Measurements from ENCODE around the gene SEMA6D.
A peak's percentile ranks its signal among the peaks of the same experiment; 100 is the strongest.

The SEMA6D gene

GRCh38 chr15:47716516-47716915 is 789 bp upstream of the SEMA6D start:
- no peaks in the 10 kb centered on the region for H3K9me3 ChIP-seq (ENCODE audit: control insufficient read depth, insufficient read depth, low read length)
- no peaks in the 10 kb centered on the region for H3K36me3 ChIP-seq (ENCODE audit: control insufficient read depth, insufficient read depth, low read length)
- no CpG with 5 or more reads among the region's 2 CpGs for WGBS (ENCODE audit: insufficient coverage, insufficient read length)
- no peak overlapping the region for H3K4me3 ChIP-seq (ENCODE audit: low read length)
- no peak for DNase-seq (ENCODE audit: low read depth, low spot score)
- no peak overlapping the region for H3K27ac ChIP-seq (ENCODE audit: low read length)
- H3K27me3 ChIP-seq (ENCODE audit: control insufficient read depth, insufficient read depth, low read length), result peaks cover 9% of the 10 kb centered on the region; the same call in 1 of the 2 replicates
- H3K4me1 ChIP-seq (ENCODE audit: control insufficient read depth, insufficient read depth, low read length), result no peaks in the 10 kb centered on the region

GRCh38 chr15:47718497-47719437 is 1.5 kb downstream of the SEMA6D start:
- DNase-seq (ENCODE audit: low read depth, low spot score), result no peak
- Histone ChIP-seq H3K9me3 (ENCODE audit: control insufficient read depth, insufficient read depth, low read length) (no peaks in the 10 kb centered on the region), H3K27me3 (ENCODE audit: control insufficient read depth, insufficient read depth, low read length) (peaks cover 9% of the 10 kb centered on the region; the same call in 1 of the 2 replicates), H3K4me1 (ENCODE audit: control insufficient read depth, insufficient read depth, low read length) (no peaks in the 10 kb centered on the region), H3K27ac (ENCODE audit: low read length) (no peak overlapping the region), H3K36me3 (ENCODE audit: control insufficient read depth, insufficient read depth, low read length) (no peaks in the 10 kb centered on the region), H3K4me3 (ENCODE audit: low read length) (peak overlapping the region; percentile 37; the same call in 1 of the 2 replicates)
- WGBS (ENCODE audit: insufficient coverage, insufficient read length), result no CpG with 5 or more reads among the region's 48 CpGs

GRCh38 chr15:47719730-47720129 is 2.4 kb downstream of the SEMA6D start:
- H3K27ac ChIP-seq (ENCODE audit: low read length), result no peak overlapping the region
- H3K27me3 ChIP-seq (ENCODE audit: control insufficient read depth, insufficient read depth, low read length), result peaks cover 9% of the 10 kb centered on the region; the same call in 1 of the 2 replicates
- no peaks in the 10 kb centered on the region for H3K9me3 ChIP-seq (ENCODE audit: control insufficient read depth, insufficient read depth, low read length)
- H3K4me1 ChIP-seq (ENCODE audit: control insufficient read depth, insufficient read depth, low read length), result no peaks in the 10 kb centered on the region; the same call in 1 of the 2 replicates
- no peaks in the 10 kb centered on the region for H3K36me3 ChIP-seq (ENCODE audit: control insufficient read depth, insufficient read depth, low read length)
- no peak overlapping the region for H3K4me3 ChIP-seq (ENCODE audit: low read length)
- no peak for DNase-seq (ENCODE audit: low read depth, low spot score)

GRCh38 chr15:47720555-47720954 is 3.2 kb downstream of the SEMA6D start:
- H3K4me1 ChIP-seq (ENCODE audit: control insufficient read depth, insufficient read depth, low read length), result no peaks in the 10 kb centered on the region; the same call in 1 of the 2 replicates
- H3K4me3 ChIP-seq (ENCODE audit: low read length), result no peak overlapping the region
- no peak for DNase-seq (ENCODE audit: low read depth, low spot score)
- H3K36me3 ChIP-seq (ENCODE audit: control insufficient read depth, insufficient read depth, low read length), result no peaks in the 10 kb centered on the region
- H3K9me3 ChIP-seq (ENCODE audit: control insufficient read depth, insufficient read depth, low read length), result no peaks in the 10 kb centered on the region
- H3K27ac ChIP-seq (ENCODE audit: low read length), result no peak overlapping the region
- WGBS (ENCODE audit: insufficient coverage, insufficient read length), result no CpG with 5 or more reads among the region's 4 CpGs
- H3K27me3 ChIP-seq (ENCODE audit: control insufficient read depth, insufficient read depth, low read length), result peaks cover 9% of the 10 kb centered on the region; the same call in 1 of the 2 replicates

GRCh38 chr15:47721676-47722075 is 4.4 kb downstream of the SEMA6D start:
- no peaks in the 10 kb centered on the region; the same call in 1 of the 2 replicates for H3K4me1 ChIP-seq (ENCODE audit: control insufficient read depth, insufficient read depth, low read length)
- DNase-seq (ENCODE audit: low read depth, low spot score), result no peak
- H3K4me3 ChIP-seq (ENCODE audit: low read length), result no peak overlapping the region
- peaks cover 9% of the 10 kb centered on the region; the same call in 1 of the 2 replicates for H3K27me3 ChIP-seq (ENCODE audit: control insufficient read depth, insufficient read depth, low read length)
- no peak overlapping the region for H3K27ac ChIP-seq (ENCODE audit: low read length)
- no peaks in the 10 kb centered on the region for H3K9me3 ChIP-seq (ENCODE audit: control insufficient read depth, insufficient read depth, low read length)
- no peaks in the 10 kb centered on the region for H3K36me3 ChIP-seq (ENCODE audit: control insufficient read depth, insufficient read depth, low read length)
- WGBS (ENCODE audit: insufficient coverage, insufficient read length), result no CpG with 5 or more reads among the region's 4 CpGs

GRCh38 chr15:47724346-47724745 is 7.0 kb downstream of the SEMA6D start:
- Histone ChIP-seq H3K4me1 (ENCODE audit: control insufficient read depth, insufficient read depth, low read length) (no peaks in the 10 kb centered on the region; the same call in 1 of the 2 replicates), H3K36me3 (ENCODE audit: control insufficient read depth, insufficient read depth, low read length) (no peaks in the 10 kb centered on the region), H3K4me3 (ENCODE audit: low read length) (no peak overlapping the region), H3K27me3 (ENCODE audit: control insufficient read depth, insufficient read depth, low read length) (peaks cover under 1% of the 10 kb centered on the region; the same call in 1 of the 2 replicates), H3K27ac (ENCODE audit: low read length) (no peak overlapping the region), H3K9me3 (ENCODE audit: control insufficient read depth, insufficient read depth, low read length) (no peaks in the 10 kb centered on the region)
- DNase-seq (ENCODE audit: low read depth, low spot score), result no peak
- WGBS (ENCODE audit: insufficient coverage, insufficient read length), result no CpG with 5 or more reads among the region's 2 CpGs

GRCh38 chr15:47725051-47725450 is 7.7 kb downstream of the SEMA6D start:
- no peak for DNase-seq (ENCODE audit: low read depth, low spot score)
- H3K36me3 ChIP-seq (ENCODE audit: control insufficient read depth, insufficient read depth, low read length), result no peaks in the 10 kb centered on the region
- 100% methylated on average over 2 of the region's 4 CpGs for whole genome bisulfite sequencing (ENCODE audit: insufficient coverage, insufficient read length)

GRCh38 chr15:47725906-47726305 is 8.6 kb downstream of the SEMA6D start:
- Histone ChIP-seq H3K9me3 (ENCODE audit: control insufficient read depth, insufficient read depth, low read length) (no peaks in the 10 kb centered on the region), H3K4me1 (ENCODE audit: control insufficient read depth, insufficient read depth, low read length) (no peaks in the 10 kb centered on the region; the same call in 1 of the 2 replicates), H3K4me3 (ENCODE audit: low read length) (no peak overlapping the region), H3K36me3 (ENCODE audit: control insufficient read depth, insufficient read depth, low read length) (no peaks in the 10 kb centered on the region), H3K27me3 (ENCODE audit: control insufficient read depth, insufficient read depth, low read length) (no peaks in the 10 kb centered on the region), H3K27ac (ENCODE audit: low read length) (no peak overlapping the region)
- no peak for DNase-seq (ENCODE audit: low read depth, low spot score)
- no CpG with 5 or more reads among the region's 6 CpGs for WGBS (ENCODE audit: insufficient coverage, insufficient read length)

More at GRCh38 chr15:47725051-47725450, 7.7 kb downstream of the SEMA6D start:
- H3K4me3 ChIP-seq (ENCODE audit: low read length), result no peak overlapping the region
- H3K9me3 ChIP-seq (ENCODE audit: control insufficient read depth, insufficient read depth, low read length), result no peaks in the 10 kb centered on the region
- H3K4me1 ChIP-seq (ENCODE audit: control insufficient read depth, insufficient read depth, low read length), result no peaks in the 10 kb centered on the region; the same call in 1 of the 2 replicates
- H3K27ac ChIP-seq (ENCODE audit: low read length), result no peak overlapping the region
- H3K27me3 ChIP-seq (ENCODE audit: control insufficient read depth, insufficient read depth, low read length), result no peaks in the 10 kb centered on the region; the same call in 1 of the 2 replicates

- no peak for DNase-seq (ENCODE audit: low read depth, low spot score)
- no peaks in the 10 kb centered on the region for H3K9me3 ChIP-seq (ENCODE audit: control insufficient read depth, insufficient read depth, low read length)
- H3K27me3 ChIP-seq (ENCODE audit: control insufficient read depth, insufficient read depth, low read length), result no peaks in the 10 kb centered on the region
- no CpG with 5 or more reads among the region's 1 CpG for WGBS (ENCODE audit: insufficient coverage, insufficient read length)
- H3K27ac ChIP-seq (ENCODE audit: low read length), result no peak overlapping the region
- no peaks in the 10 kb centered on the region for H3K36me3 ChIP-seq (ENCODE audit: control insufficient read depth, insufficient read depth, low read length)
- H3K4me1 ChIP-seq (ENCODE audit: control insufficient read depth, insufficient read depth, low read length), result no peaks in the 10 kb centered on the region; the same call in 1 of the 2 replicates
- H3K4me3 ChIP-seq (ENCODE audit: low read length), result no peak overlapping the region
Observed at GRCh38 chr15:47726399-47726823, 9.1 kb downstream of the SEMA6D start.

- Histone ChIP-seq H3K36me3 (ENCODE audit: control insufficient read depth, insufficient read depth, low read length) (no peaks in the 10 kb centered on the region), H3K9me3 (ENCODE audit: control insufficient read depth, insufficient read depth, low read length) (no peaks in the 10 kb centered on the region), H3K4me1 (ENCODE audit: control insufficient read depth, insufficient read depth, low read length) (no peaks in the 10 kb centered on the region; the same call in 1 of the 2 replicates), H3K27me3 (ENCODE audit: control insufficient read depth, insufficient read depth, low read length) (no peaks in the 10 kb centered on the region), H3K27ac (ENCODE audit: low read length) (no peak overlapping the region), H3K4me3 (ENCODE audit: low read length) (no peak overlapping the region)
- DNase-seq (ENCODE audit: low read depth, low spot score), result no peak
- WGBS (ENCODE audit: insufficient coverage, insufficient read length), result no CpG with 5 or more reads among the region's 4 CpGs
Observed at GRCh38 chr15:47727137-47727536, 9.8 kb downstream of the SEMA6D start.

Measured in iPS DF 6.9 (cell line).